Measurements from ENCODE around the gene HERPUD1. TPM values are rescaled to one million over a fixed set of nuclear protein-coding genes. Genes with fewer than 3 reads are reported as not detected.
A peak's percentile ranks its signal among the peaks of the same experiment; 100 is the strongest.

Gene HERPUD1
- total RNA-seq, 3 donors from 2014 or later (not counting 1 experiment from before 2014, with no cell fraction given): 181 to 266 (median 243) TPM

GRCh38 chr16:56910654-56911539, 21.0 kb upstream of the HERPUD1 start:
- Histone ChIP-seq H3K36me3 (ENCODE audit: control insufficient read depth, insufficient read depth, low read length) (no peaks in the 10 kb centered on the region), H3K27me3 (ENCODE audit: control insufficient read depth, insufficient read depth, low read length) (no peaks in the 10 kb centered on the region), H3K4me3 (ENCODE audit: low read length) (no peak overlapping the region), H3K4me1 (ENCODE audit: control insufficient read depth, insufficient read depth, low read length) (peaks cover 37% of the 10 kb centered on the region), H3K27ac (ENCODE audit: low read length) (peak overlapping the region; percentile 68), H3K9me3 (ENCODE audit: control insufficient read depth, insufficient read depth, low read length) (no peaks in the 10 kb centered on the region)
- 73% methylated on average over 12 of the region's 12 CpGs for WGBS (ENCODE audit: insufficient coverage)
- no peak overlapping the region for H3K4me3 Mint-ChIP-seq
- H3K9me3 Mint-ChIP-seq: no peaks in the 10 kb centered on the region
- H3K4me1 Mint-ChIP-seq: peaks cover 0 to 6% of the 10 kb centered on the region in 2 donors
- intact Hi-C loops (cut with micrococcal nuclease): no loop called here
- no peak for ATAC-seq
- H3K27ac Mint-ChIP-seq: no peak overlapping the region
- H3K36me3 Mint-ChIP-seq: no peaks in the 10 kb centered on the region
- no peak for DNase-seq
- TF ChIP-seq CTCF (IDR thresholded peaks at IDR 0.05): no peak
- peaks cover 9 to 14% of the 10 kb centered on the region in 2 donors for H3K27me3 Mint-ChIP-seq (ENCODE audit: low read depth in 2 of 2)

- Histone ChIP-seq H3K9me3 (ENCODE audit: control insufficient read depth, insufficient read depth, low read length) (no peaks in the 10 kb centered on the region), H3K27ac (ENCODE audit: low read length) (peak overlapping the region; percentile 68), H3K4me1 (ENCODE audit: control insufficient read depth, insufficient read depth, low read length) (peaks cover 47% of the 10 kb centered on the region), H3K4me3 (ENCODE audit: low read length) (no peak overlapping the region), H3K36me3 (ENCODE audit: control insufficient read depth, insufficient read depth, low read length) (no peaks in the 10 kb centered on the region), H3K27me3 (ENCODE audit: control insufficient read depth, insufficient read depth, low read length) (no peaks in the 10 kb centered on the region)
- WGBS (ENCODE audit: insufficient coverage): 59% methylated on average over 22 of the region's 22 CpGs
- intact Hi-C loops (cut with micrococcal nuclease): no loop called here
- Mint-ChIP-seq H3K9me3 (no peaks in the 10 kb centered on the region), H3K27me3 (ENCODE audit: low read depth in 2 of 2) (peaks cover 10 to 14% of the 10 kb centered on the region in 2 donors), H3K36me3 (no peaks in the 10 kb centered on the region), H3K4me1 (peaks cover 2 to 12% of the 10 kb centered on the region in 2 donors), H3K27ac (no peak overlapping the region), H3K4me3 (no peak overlapping the region)
- no peak for ATAC-seq
- DNase-seq: no peak
- no peak for TF ChIP-seq CTCF (IDR thresholded peaks at IDR 0.05)
Observed at GRCh38 chr16:56911771-56912571, 20.0 kb upstream of the HERPUD1 start.

- H3K36me3 Mint-ChIP-seq: no peaks in the 10 kb centered on the region
- H3K4me1 ChIP-seq (ENCODE audit: control insufficient read depth, insufficient read depth, low read length): peaks cover 58% of the 10 kb centered on the region
- no peak overlapping the region for H3K27ac Mint-ChIP-seq
- WGBS (ENCODE audit: insufficient coverage): 72% methylated on average over 18 of the region's 18 CpGs
- H3K9me3 Mint-ChIP-seq: no peaks in the 10 kb centered on the region
- H3K4me3 Mint-ChIP-seq: no peak overlapping the region
- peaks cover 20 to 22% of the 10 kb centered on the region in 2 donors for H3K27me3 Mint-ChIP-seq (ENCODE audit: low read depth in 2 of 2)
- H3K27ac ChIP-seq (ENCODE audit: low read length): peak overlapping the region; percentile 68
- TF ChIP-seq CTCF (IDR thresholded peaks at IDR 0.05): no peak
- no peak overlapping the region for H3K4me3 ChIP-seq (ENCODE audit: low read length)
- H3K4me1 Mint-ChIP-seq: peaks cover 9 to 21% of the 10 kb centered on the region in 2 donors
- intact Hi-C loops (cut with micrococcal nuclease): no loop called here
- no peaks in the 10 kb centered on the region for H3K36me3 ChIP-seq (ENCODE audit: control insufficient read depth, insufficient read depth, low read length)
- no peaks in the 10 kb centered on the region for H3K27me3 ChIP-seq (ENCODE audit: control insufficient read depth, insufficient read depth, low read length)
- no peak for ATAC-seq
- DNase-seq: no peak
- H3K9me3 ChIP-seq (ENCODE audit: control insufficient read depth, insufficient read depth, low read length): no peaks in the 10 kb centered on the region
Observed at GRCh38 chr16:56912746-56913708, 18.9 kb upstream of the HERPUD1 start.

Measured in natural killer cell (primary cell).